Measurements from ENCODE around the gene GABRG3.

DNA sequence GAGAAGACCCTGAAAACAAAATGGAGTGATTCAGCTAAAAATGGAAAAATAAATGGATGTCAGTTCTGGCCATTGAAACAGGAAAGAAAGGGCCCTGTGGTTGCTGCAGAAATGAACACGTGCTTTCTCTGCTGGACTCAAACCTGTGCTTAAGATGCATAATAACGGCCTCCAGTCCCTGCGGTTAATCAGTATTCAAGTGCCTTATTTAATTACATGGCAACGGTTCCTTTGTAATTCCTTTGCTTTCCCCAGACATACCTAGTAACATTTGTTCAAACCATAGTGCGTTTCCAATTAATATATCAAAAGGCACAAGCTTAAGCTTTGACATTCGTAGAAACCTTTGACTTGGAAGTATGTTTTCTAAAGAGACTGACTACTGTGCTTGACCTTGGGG is 428.3 kb downstream of the GABRG3 start:
- TF ChIP-seq, protein P1, sequence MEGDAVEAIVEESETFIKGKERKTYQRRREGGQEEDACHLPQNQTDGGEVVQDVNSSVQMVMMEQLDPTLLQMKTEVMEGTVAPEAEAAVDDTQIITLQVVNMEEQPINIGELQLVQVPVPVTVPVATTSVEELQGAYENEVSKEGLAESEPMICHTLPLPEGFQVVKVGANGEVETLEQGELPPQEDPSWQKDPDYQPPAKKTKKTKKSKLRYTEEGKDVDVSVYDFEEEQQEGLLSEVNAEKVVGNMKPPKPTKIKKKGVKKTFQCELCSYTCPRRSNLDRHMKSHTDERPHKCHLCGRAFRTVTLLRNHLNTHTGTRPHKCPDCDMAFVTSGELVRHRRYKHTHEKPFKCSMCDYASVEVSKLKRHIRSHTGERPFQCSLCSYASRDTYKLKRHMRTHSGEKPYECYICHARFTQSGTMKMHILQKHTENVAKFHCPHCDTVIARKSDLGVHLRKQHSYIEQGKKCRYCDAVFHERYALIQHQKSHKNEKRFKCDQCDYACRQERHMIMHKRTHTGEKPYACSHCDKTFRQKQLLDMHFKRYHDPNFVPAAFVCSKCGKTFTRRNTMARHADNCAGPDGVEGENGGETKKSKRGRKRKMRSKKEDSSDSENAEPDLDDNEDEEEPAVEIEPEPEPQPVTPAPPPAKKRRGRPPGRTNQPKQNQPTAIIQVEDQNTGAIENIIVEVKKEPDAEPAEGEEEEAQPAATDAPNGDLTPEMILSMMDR (IDR thresholded peaks at IDR 0.05 in 2 of 3, conservative IDR thresholded peaks at IDR 0.05 in 1 of 3; ENCODE audit: control insufficient read depth in 2 of 3, extremely low read depth in 1 of 3, insufficient read depth in 1 of 3, low read depth in 3 of 3, low read length in 3 of 3): no peak
- TF ChIP-seq ZNF24 (IDR thresholded peaks at IDR 0.05) (no peak), ATF3 (IDR thresholded peaks at IDR 0.05; ENCODE audit: borderline replicate concordance, extremely low read depth, low read depth, low read length) (no peak), EP300 (IDR thresholded peaks at IDR 0.05; ENCODE audit: borderline replicate concordance in 1 of 2, control insufficient read depth in 1 of 2, low read depth in 2 of 2, low read length in 2 of 2) (no peak), ELK1 (IDR thresholded peaks at IDR 0.05; ENCODE audit: low read depth, low read length) (no peak), POLR2AphosphoS5 (IDR thresholded peaks at IDR 0.05; ENCODE audit: low read length) (no peak)
- TF ChIP-seq, protein P2, sequence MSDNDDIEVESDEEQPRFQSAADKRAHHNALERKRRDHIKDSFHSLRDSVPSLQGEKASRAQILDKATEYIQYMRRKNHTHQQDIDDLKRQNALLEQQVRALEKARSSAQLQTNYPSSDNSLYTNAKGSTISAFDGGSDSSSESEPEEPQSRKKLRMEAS (IDR thresholded peaks at IDR 0.05; ENCODE audit: low read depth, low read length): no peak
